HG02571 (cell line): ENCODE measurements around the gene WAC.
A peak's percentile ranks its signal among the peaks of the same experiment; 100 is the strongest.
"Not testable (repeated sequence)": the region's sequence is repeated elsewhere in the genome, so short reads cannot be mapped to it uniquely, and the experiment has no call there.

Experiments used
- ATAC-seq: cut with Tn5 transposase; IDR thresholded peaks from one replicate; pipeline ENCODE4 v1.9.1; 2021; ENCODE audit warnings: mild to moderate bottlenecking, moderate library complexity; ENCODE audit not compliant: unreplicated experiment

The WAC gene

DNA sequence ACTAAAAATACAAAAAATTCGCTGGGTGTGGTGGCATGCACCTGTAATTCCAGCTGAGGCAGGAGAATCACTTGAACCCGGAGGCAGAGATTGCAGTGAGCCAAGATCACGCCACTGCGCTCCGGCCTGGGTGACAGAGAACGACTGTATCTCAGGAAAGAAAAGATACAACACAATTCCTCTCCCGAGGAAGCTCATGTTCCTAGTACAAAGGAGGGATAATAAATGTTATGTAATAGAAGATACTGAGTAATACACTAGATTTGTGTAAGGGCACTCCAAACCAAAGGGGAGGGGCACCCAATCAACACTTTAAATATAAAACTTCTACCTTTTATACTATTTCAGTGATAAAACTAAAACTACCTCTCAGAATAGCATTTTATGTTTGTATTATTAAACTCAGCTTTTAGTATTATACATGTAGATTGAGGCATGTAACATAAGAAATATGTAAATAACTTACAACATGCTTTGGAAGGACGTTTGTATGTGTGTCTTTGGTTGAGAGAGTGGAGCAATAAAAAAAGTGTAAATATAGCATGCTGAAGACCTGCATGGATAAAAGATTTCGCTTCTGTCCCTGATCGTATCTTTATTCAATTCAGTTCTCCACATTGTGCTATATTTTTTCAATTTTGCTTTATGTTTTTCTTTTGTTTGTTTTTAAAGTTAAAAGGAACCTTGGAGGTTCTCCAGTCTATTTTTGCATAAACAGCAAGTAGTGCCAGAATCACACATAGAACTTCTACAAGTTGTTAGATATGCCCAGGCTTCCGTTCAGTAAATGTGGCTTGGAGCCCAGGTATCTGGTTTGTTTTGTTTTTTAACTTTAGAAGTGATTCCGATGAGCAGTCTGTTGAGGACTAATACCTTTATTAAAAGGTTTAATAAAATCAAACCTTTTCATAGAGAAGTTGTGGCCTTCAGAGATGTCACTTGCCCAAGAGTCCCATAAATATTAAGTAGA is 71.9 kb downstream of the WAC start:
- no peak for ATAC-seq

DNA sequence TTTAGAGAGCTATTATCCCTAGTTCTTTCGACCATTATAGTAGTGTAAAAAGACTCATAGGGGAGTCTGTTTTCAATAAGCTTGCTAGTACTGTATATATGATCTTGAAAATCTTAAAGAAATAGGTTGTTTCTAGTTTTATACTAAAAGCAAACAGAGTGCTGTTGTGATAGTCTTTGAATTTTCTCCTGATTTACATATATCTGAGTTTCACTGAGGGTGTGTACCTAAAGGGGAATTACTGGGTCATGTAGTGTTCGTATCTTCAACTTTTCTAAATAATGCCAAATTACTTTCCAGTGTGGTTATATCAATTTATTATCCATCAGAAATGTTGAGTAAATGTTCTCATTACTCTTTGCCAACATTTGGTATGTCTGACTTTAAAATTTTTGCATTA is 73.7 kb downstream of the WAC start:
- ATAC-seq: no peak

GRCh38 chr10:28609636-28610035 is 76.7 kb downstream of the WAC start:
- ATAC-seq: not testable (repeated sequence)

DNA sequence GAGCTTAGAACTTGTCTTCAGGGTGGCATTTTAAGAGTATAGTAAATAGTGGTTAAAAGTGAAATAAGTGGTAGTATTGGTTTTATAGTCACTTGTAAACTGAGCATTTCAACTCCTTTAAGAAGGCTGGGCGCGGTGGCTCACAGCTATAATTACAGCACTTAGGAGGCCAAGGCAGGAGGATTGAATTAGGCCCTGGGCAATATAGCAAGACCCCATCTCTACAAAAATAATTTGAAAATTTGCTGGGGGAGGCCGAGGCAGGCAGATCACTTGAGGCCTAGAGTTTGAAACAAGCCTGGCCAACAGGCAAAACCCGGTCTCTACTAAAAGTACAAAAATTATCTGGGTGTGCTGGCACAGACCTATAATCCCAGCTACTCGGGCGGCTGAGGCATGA is 80.0 kb downstream of the WAC start:
- ATAC-seq: no peak

DNA sequence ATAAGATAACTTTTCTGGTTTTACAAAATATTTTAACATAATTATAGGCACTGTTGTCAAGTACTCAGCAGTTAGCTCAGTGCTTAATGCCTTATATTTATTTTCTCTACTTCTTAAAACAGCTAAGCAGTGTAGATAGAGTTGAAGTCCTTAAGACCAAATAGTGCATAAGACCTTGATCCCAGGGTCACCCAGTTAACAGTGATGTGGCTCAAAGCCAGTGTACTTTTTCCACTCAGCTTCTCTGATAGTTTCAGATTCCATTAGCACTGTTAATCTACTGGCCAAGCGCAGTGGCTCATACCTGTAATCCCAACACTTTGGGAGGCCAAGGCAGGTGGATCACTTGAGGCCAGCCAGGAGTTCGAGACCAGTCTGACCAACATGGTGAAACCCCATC is 83.6 kb downstream of the WAC start:
- ATAC-seq: no peak

- ATAC-seq: no peak
These were observed 86.5 kb downstream of the WAC start for GRCh38 chr10:28619455-28619854.

- no peak for ATAC-seq
These were observed 87.3 kb downstream of the WAC start for GRCh38 chr10:28620251-28620650.

DNA sequence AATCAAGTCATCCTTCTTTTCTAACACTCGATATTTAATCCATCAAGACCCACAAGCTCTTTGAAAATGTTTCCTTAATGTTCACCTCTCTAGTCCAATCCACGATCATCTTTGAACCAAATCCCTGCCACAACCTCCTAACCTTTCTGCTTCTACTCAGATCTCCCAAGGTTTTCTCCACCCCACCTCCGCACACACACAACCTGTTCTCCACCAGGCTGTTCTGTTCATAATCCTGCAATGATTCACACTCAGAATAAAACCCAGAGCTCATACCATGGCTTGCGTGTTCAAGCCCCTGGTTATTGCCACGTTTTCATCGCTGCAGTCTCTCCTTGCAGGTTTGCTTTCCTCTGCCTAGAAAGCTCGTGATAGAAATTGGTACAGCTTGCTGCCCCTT is 90.6 kb downstream of the WAC start:
- no peak for ATAC-seq

- ATAC-seq: no peak
These were observed 91.4 kb downstream of the WAC start for GRCh38 chr10:28624351-28624750.

- ATAC-seq: no peak
These were observed 94.2 kb downstream of the WAC start for GRCh38 chr10:28627102-28627501.

DNA sequence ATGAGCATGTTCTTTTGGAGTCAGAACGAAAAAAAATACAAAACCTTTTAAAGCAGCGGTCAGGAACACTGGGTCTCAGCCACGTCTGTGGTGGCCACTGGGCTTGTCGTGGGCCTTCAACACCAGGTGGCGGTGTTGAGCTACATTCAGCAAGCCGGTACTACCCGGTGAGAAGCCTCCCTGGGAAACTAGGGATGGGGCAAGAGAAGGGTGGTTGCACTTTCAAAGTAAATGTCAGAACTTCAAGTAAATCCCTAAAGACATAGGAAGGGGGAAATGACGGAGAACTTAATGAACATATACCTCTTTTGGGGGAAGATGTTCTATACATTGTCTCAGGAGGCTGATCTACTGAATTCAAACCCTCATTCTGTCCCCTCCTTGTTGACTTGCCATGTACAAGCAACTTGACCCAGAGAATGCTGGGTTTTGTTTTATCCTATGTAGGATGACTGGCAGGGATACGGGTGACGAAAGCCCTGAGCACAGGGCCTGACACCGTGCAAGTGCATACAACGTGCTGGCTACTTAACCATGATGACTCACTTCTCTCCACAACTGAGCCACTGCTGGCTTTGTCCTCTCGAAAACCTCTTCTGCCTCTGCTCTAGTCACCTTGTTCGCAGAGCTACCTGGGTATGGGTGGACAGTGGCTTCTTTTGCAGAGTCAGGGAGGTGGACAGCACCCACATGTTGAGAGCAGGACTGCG is 95.4 kb downstream of the WAC start:
- ATAC-seq: peak; percentile 63

DNA sequence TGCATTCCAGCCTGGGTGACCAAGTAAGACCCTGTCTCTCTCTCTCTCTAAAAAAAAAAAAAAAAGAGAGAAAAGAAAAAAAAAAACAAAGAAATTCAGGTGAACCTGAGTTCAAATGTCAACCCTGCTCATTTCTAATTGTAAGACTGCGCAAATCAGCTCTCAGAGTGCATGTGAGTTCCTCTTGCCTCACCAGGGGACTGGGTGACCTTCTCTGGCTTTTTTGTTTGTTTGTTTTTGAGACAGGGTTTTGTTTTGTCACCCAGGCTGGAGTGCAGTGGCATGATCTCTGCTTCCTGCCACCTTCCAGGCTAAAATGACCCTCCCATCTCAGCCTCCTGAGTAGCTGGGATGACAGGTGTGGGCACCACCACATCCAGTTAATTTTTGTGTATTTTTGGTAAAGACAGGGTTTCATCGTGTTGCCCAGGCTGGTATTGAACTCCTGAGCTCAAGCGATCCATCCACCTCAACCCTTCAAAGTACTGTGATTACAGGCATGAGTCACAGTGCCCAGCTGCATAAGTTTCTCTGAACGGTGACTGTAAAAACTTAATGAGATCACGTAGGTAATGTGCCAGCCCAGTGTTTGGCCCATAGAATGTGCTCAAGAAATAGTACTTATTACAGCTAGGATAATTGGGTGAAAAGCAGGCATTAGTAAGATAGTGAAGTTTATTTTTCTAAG is 99.1 kb downstream of the WAC start:
- ATAC-seq: no peak

GRCh38 chr10:28632584-28632945 is 99.6 kb downstream of the WAC start:
- ATAC-seq: no peak

- ATAC-seq: no peak
These were observed 100.8 kb downstream of the WAC start for GRCh38 chr10:28633750-28634149.

- ATAC-seq: no peak
These were observed 104.4 kb downstream of the WAC start for GRCh38 chr10:28637346-28637745.

GRCh38 chr10:28638392-28638791 is 105.5 kb downstream of the WAC start:
- ATAC-seq: no peak

GRCh38 chr10:28640551-28640950 is 107.6 kb downstream of the WAC start:
- ATAC-seq: no peak

- ATAC-seq: no peak
These were observed 111.7 kb downstream of the WAC start for GRCh38 chr10:28644647-28645046.

GRCh38 chr10:28652106-28652505 is 119.2 kb downstream of the WAC start:
- no peak for ATAC-seq

- no peak for ATAC-seq
These were observed 119.8 kb downstream of the WAC start for GRCh38 chr10:28652703-28653102.

GRCh38 chr10:28658824-28659223 is 125.9 kb downstream of the WAC start:
- not testable (repeated sequence) for ATAC-seq

DNA sequence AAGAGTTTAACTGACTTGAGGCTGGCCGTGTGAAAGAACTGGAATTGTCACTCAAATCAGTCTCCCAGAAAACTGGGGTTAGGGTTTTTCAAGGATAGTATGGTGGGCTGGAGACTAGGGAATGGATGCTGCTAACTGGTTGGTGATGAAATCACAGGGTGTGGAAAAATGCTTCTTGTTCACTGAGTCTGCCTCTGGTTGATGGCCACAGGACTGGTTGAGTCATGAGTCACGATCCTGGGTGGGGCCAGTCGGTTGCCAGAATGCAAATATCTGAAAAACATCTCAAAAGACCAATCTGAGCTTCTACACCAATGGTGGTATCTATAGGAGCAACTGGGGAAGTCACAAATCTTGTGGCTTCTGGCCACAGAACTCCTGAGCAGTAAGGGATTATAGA is 128.1 kb downstream of the WAC start:
- no peak for ATAC-seq
